HG03103 (cell line): ENCODE results near the gene ZNF423.
A peak's percentile ranks its signal among the peaks of the same experiment; 100 is the strongest.

Experiments
- ATAC-seq: cut with Tn5 transposase; IDR thresholded peaks from one replicate; pipeline ENCODE4 v1.9.1; 2021; ENCODE audit warnings: low read depth; ENCODE audit not compliant: unreplicated experiment

ZNF423 gene

DNA sequence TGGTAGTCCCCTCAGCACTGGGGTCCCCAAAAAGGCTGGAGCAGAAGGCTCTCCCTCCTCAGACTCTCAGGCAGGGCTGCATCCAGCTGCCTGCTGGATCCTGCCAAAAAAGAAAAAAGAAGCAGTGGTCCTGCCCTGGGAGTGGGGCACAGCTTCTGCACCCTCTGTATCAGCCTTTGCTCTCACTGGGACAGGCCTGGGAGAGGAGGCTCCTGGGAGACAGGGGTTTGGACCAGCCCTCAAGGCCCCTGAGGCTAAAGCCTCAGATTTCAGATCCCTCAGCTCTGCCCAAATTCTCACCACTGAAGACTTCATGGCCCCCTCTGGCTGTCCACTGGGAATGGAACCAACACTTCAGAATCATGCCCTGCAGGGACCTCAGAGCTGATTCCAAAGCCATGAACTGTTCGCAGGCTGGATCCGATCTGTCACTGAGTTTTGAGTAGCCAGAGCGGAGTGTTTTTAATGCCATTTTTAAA, 385.4 kb downstream of the ZNF423 start:
- no peak for ATAC-seq

DNA sequence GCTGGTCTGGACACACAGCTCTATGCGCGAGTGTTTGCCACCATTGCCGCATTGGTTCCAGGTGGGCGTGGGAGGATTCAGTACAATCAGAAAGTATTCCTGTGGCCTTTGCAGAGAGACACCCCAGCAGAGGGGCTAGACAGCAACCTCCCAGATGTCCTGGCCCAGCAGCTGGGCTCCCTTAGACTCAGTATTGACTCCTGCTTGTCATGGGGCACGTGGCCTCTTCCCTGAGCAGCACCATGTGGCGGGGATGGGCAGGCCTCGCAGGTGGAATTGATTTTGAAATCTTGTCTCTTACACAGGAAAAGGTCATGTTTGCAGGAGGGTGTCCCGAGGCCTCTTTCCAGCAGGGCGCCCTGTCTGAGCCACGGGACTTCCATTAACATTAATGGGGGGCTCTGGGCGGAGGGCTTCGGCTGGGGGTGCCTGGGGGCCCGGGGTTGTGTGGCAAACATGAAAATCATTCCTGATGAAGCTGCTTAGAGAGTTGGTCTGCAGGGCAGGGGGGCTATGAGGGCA, 385.9 kb downstream of the ZNF423 start:
- ATAC-seq: no peak

DNA sequence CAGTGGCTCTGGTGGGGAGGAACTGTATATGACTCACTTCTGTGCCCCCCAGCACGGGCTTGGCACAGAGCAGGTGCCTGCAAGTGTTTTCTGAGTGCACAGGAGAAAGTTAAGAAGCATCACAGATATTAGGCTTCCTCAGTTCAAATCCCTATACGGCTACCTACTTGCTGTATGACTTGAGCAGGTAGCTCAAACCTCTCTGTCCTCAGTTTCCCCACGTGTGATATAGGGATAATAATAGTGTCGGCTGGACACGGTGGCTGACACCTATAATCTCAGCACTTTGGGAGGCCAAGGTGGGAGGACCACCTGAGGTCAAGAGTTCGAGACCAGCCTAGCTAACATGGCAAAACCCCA, 386.6 kb downstream of the ZNF423 start:
- no peak for ATAC-seq

DNA sequence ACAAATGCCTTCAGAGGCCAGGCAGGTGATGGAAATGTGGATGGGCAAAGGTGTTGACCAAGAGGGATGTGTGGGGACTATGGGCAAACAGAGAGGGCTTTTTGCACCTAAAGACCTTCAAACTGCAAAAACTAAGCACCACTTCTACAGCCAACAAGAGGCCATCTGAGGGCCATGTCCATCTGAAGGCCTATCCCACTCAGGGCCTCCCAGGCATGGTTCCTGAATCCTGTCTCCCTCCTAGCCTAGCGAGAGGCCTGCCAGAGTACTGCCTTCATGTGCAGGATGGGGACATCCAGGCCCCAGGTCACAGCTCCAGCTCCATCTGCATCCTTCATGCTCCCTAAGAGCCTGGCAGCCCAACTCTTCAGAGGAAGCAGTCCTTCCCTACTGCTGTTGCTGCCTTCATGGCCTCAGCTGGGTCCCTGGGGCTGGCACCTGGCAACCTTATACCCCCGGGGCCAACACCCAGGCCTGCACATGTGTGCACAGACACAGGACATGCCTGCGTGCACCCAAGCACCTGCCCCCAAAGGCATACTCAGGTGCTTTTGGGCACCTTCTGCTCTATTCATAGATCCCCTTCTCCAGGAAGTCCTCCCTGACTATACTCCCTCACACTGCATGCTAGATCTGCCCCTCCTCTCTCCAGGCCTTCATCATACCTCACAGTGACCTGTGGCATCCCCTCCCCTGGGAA, 387.2 kb downstream of the ZNF423 start:
- ATAC-seq: no peak

DNA sequence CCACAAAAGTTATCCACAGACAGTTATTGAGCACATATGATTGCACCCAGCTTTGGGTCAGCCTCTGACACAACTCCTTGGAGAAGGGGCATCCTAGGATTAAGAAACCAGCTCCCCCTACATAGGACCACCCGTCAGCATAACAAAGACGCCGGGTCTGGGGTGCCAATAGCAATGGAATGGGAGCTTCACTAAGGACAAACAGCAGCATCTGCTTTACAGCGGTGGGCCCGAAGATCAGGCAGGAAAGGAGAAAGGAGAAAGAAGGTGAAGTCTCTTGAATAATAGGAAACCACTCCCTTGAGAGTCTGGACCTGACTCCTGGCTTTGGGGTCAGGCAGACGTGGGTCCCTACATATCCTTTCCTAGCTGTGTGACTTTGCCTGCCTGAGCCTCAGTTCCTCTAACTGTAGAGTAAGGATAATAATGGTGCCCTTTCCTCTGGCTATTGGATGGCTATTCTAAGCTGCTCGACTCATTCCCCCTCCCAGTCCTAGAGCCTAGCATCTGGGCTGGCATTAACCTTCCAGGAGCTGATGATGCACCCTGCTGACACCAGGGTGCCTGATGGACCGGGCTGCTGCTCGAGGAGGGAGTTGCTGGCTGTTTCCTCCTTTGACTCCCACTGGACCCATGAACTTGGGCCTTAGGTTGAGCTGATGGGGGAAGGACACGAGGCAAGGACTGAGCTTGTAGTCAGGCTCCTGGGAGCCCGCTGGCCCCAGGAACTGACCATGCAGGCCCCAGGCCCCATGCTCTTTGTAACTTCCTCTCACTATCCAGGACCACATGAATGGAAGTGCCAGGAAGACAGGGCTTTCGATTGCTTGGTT, 388.2 kb downstream of the ZNF423 start:
- ATAC-seq: no peak

DNA sequence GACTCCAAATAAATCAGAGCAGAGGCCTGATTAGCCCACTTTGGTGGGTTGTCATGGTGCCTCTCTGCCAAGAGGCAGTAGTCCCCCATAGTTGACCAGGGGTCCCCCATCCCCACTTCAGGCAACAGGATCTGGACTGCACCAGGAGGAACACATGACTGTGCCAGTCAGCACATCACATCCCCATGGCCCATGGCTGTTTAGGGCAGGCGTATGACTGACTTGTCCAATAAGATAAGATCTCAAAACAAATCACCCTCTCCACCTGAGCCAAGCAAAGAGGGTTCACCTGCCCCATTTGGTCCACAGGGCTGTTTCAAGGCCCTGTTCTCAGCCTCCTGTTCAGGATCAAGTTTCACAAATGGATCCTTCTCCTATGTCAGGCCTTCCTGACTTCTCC, 389.0 kb downstream of the ZNF423 start:
- no peak for ATAC-seq

DNA sequence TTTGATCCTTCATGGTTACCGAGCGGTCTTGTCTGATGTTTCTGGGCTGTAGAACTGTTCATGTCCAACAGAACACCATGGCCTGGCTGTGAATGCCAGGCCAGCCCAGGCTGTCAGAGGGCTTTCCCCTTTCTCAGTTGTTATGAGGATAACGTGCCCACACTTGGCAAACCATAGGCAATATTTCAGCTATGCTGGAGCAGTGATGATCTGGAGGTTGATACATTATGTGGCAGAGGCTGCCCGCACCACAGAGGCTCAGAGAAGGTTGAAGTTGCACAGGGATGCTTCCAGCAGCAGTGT, 389.4 kb downstream of the ZNF423 start:
- no peak for ATAC-seq

DNA sequence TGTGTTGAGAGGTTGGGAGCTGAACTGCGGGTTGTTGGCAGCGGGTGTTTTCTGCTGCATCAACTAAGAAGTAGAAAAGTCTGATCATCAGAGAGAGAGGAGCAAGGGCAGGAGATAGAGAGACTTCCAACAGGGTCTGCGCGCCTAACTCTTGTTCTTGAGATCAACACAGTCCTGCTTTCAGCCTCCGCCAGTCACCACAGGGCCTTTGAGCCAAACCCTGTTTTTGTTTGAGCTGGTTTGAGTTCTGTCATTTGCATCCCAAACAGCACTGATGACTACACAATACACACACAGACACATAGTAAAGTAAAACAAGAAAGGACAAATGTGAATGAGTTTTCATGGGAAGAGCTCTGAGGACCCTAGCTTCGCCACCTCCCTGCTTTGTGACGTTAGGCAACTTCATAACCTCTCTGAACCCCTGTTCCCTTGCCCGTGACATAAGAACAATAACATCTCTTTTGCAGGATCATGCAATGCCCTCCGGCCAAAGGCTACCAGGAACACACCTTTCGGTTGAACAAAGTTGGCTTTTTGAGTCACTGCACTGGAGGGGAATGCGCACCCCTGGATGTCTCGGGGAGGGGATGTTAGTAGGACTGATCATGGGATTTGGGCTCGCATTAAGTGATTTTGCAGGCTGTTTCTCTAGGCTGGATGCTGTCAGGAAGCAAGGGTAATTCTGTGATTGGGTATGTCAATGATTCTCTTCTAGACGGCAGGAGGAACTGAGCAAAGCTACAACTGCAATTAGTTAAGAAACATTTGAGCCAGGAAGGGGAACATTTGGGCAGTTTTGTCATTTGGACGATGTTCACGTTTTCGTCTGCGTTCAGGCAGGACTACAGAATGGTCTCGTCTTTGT, 390.0 kb downstream of the ZNF423 start:
- no peak for ATAC-seq

DNA sequence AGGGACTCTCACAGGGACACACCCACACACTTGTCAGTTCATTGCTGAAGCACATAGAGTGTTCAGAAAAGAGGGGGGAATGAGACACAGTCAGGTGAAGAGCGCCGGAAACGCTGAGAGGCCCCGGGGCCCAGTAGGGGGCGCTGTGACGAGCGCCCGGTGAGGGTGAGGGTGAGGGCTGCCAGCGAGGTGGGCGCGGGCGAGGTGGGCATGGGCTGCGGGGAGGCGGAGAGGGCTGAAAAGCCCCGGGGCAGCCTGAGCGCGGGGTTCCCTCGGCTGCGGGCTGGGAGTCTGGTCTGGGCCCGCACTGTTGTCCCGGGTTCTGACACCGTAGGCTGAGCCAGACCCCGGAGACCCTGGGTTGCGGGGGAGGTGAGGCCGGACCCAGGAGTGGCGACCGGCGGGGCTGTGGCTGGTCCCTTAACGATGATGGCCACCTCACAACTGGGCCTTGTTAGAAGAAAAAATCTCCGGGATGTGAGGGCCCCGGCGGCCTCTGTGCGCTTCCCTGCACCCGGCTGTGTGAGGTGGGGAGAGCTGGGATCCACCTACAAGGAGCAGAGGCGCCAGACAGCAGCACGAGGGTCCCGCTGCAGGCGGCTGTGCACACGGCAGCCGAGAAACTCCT, 390.9 kb downstream of the ZNF423 start:
- ATAC-seq: no peak

DNA sequence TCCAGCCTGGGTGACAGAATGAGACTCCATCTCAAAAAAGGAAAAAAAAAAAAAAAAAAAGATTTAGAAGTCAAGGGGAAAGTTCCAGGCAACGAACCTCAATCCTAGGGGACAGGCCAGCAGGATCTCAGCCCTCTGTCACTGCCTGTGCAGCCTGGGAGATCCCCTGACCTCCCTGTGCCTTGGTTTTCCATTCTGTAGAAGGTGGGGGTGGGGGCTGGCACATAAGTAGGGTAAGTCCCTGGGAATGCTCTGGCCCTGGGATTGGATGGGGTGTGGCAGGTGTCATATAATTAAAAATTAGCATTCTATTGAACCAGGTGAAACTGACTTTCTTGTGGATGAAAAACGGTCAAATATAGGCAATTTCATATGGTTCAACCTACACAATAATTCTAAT, 391.8 kb downstream of the ZNF423 start:
- ATAC-seq: no peak

DNA sequence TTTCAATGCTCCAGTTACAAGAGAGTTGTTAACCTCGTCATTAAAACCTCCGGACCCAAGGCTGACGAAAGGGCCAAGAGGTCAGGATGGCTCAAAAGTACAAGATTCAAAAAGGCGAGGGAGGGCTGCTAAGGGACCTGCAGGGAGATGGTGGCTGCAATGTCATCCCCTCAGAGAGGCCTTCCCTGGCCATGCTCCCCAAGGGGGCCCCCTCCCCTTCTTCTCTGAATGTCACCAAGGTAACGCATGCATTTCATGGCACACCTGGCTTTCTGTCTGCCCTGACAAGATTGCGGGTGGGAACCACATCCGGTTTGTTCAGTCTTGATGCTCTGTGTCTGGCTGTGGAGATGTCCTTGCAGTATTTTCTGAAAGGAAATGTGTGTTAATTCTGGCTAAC, 392.4 kb downstream of the ZNF423 start:
- ATAC-seq: peak; percentile 90

DNA sequence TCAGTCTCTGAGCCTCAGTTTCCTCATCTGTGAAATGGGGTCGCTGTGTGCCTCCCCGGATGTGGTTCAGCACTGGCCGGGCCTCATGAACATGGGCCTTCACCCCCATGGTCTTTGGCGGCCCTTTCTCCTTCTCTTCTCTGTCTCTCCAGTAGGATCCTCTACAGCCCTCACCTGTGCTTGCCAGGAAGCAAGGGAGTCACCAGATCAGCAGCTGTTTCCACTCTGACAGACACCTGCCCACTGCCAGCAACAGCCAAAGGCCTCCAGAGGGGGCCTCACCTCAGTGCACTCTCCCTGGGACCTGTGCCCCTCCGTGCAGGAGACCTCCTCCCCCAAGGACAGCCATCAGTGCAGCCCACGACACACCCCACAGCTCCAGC, 392.9 kb downstream of the ZNF423 start:
- ATAC-seq: no peak

DNA sequence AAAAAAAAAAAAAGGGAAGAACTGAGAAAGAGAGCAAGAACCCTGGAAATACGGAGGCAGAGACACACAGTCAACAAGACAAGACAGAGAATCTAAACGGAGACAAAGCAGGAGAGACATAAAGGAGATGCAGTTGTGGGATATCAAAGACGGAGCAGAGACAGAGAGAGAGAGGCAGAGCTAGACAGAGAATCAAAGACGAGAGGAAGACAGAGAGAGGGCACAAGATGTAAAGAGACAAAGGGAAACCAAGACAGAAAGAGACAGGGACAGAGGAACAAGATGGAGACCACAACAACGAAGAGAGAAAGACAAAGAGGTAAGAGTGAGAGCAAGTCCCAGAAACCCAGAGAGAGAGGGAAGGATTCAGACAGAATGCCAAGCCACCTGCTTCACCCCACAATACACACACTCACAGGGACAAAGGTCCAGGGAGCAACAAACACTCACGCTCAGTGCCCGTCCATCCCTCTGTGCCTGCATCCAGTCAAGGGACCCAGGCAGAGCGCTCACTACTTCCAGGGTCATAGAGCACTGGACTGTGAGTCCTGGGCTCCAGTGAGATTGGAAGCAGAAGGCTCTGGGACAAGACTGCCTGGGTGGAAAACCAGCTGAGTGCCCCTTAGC, 393.4 kb downstream of the ZNF423 start:
- ATAC-seq: no peak

DNA sequence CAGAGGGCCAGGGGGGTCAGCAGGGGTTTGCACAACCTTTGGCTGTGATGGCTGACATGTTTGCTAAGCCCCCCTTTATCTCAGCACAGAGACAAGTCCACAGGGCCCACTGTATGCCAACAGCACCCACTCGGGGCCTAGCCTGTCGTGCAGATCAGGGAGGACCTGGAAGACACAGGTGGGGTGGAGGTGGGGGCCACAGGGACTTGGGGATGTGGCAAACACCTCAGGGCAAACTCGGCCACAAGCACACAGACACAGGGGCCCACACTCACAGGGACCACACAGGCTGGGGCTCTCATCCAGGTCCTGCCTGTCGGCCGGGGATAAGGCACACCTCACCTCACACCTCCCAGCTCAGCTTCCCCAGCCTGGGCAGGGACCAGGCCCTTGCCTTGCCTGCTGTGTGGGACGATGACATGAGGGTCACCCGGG, 394.4 kb downstream of the ZNF423 start:
- ATAC-seq: no peak

DNA sequence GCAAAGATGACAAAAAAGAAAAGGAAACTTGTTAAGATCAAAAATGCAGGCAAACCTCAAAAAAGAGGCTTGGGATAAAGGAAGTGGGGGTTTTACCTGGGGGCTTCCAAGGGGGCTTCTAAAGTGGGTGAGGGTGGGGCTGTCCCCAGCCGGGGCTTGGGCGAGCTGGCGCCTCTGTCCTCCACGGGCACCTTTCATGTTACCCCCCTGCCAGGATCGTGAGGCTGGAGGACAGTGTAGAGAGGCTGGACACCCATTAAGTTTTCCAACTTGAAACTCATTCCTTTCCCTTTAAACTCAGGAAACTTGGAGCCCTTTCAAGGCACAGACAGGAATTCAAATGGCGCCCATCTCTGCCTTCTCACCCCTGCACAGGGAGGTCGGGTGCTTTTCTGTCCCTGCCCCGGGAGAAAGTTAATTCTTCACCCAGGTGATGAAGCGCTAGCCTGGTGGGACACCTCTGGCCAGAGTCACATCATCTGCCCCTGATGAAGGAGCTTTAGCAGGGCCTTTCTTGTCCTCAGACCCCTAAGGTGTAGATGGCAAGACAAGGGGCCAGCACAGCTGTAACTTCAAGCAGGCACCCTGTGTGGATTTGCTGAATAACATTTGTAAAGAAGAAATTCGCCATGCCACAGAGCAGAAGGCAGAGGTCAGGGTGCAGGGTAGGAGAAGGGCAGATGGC, 395.0 kb downstream of the ZNF423 start:
- no peak for ATAC-seq

DNA sequence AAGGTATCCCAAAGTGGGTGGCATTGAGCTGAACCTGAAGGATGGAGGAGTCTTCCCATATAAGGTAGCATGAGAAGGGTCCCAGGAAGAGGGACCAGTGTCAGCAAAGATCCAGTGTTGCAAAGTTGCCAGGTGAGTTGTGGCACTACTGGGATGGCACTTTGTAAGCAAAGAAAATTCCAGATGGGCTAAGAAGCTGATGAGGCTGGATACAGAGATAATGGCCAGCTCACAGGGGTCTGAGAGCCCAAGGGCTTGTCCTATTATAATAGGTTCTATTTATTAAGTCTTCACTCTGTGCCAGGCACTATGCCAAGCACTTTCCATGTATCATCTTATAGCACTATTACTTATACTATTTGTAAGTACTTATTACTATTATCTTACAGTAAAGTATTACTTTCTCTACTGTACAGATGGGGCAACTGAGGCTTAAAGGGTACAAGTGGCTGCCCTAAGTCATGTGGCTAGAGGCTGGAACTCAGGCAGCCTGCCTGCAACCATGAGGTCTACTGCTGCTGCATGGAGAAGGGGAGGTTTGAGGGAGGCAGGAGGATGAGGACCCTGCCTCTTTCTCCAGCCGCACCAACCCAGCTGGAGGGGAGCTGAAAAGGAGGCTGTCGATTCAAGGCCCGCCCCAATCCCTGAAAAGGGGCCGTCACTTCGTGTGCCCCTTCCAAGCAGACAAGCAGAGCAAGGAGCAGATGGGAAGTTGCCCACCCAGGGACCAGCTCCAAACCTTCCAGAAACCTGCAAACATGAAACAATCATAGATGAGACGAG, 395.8 kb downstream of the ZNF423 start:
- no peak for ATAC-seq

DNA sequence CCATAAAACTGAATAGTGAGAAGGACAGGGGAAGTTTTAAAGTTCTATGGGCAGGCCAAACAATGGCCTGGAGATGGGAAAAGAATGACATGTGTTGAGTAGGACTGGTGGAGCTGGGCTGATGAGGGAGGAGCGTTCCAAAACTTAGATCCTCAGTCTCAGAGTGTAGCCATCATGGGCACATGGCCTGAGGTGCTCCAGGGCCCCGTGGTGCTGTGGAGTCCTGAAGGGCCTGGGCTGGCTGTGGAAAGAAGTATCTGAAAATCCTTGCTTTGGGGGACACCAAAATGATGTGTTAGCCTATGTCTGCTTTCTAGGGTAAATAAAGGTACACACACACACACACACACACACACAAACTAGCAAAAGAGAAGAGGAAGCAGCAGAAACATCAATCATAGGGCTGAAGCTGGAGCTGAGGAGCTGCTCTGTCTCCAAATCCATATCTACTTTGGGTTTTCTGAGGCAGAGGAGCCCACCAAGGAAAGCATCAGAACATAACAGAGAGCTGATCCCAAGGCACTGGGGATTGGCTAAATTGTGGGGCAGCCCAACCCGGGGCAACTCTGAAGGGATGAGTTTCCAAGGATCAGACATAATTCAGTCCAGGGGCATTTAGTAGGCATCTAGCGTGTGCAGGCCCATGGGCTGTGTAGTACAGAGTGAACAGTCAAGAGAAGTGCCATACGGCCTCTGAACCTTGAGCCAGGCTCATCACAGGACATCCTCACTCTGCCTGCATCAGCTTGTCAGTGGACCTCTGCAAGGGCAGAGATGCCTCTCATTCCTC, 397.1 kb downstream of the ZNF423 start:
- ATAC-seq: no peak

DNA sequence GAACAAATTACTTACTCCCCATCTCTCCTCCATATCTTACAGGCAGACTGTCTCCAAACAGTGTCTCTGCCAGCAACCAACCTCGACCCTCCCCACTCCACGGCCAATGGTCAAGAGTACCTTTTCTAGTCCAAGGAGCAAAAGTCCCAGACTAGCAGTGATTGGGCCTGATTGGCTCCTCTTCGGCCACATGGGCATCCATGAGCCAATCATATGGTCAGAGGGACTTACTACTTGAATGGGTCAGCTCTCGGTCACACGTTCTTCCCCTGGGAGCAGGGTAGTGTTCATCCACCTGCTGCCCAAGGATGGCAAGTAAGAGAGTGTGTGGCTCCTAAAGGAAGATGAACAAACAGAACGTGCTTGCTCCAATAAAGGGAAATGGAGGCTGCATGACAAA, 397.7 kb downstream of the ZNF423 start:
- no peak for ATAC-seq
